HG02981 (cell line): ENCODE data around the gene FGF3.

Source experiments
- ATAC-seq: cut with Tn5 transposase; IDR thresholded peaks from one replicate; pipeline ENCODE4 v1.9.1; 2021; ENCODE audit warnings: mild to moderate bottlenecking, moderate library complexity; ENCODE audit not compliant: unreplicated experiment

Gene FGF3

GRCh38 chr11:69844396-69844795, 25.2 kb upstream of the FGF3 start:
- no peak for ATAC-seq

- ATAC-seq: no peak
Measured at GRCh38 chr11:69843529-69843921, 24.3 kb upstream of the FGF3 start.

- no peak for ATAC-seq
Measured at GRCh38 chr11:69842746-69843528, 23.7 kb upstream of the FGF3 start.

- ATAC-seq: no peak
Measured at GRCh38 chr11:69841859-69842698, 22.9 kb upstream of the FGF3 start.

- no peak for ATAC-seq
Measured at GRCh38 chr11:69841170-69841858, 22.1 kb upstream of the FGF3 start.

- ATAC-seq: no peak
Measured at GRCh38 chr11:69840371-69841169, 21.4 kb upstream of the FGF3 start.

- ATAC-seq: no peak
Measured at GRCh38 chr11:69839516-69839915, 20.3 kb upstream of the FGF3 start.

GRCh38 chr11:69837791-69838190, 18.6 kb upstream of the FGF3 start:
- ATAC-seq: no peak

GRCh38 chr11:69836401-69836800, 17.2 kb upstream of the FGF3 start:
- ATAC-seq: no peak

GRCh38 chr11:69834811-69835800, 15.9 kb upstream of the FGF3 start:
- ATAC-seq: no peak

GRCh38 chr11:69834251-69834650, 15.0 kb upstream of the FGF3 start:
- ATAC-seq: no peak

- no peak for ATAC-seq
Measured at GRCh38 chr11:69832561-69833413, 13.6 kb upstream of the FGF3 start.

GRCh38 chr11:69831985-69832384, 12.8 kb upstream of the FGF3 start:
- no peak for ATAC-seq

- no peak for ATAC-seq
Measured at GRCh38 chr11:69830086-69830485, 10.9 kb upstream of the FGF3 start.

- ATAC-seq: no peak
Measured at GRCh38 chr11:69828971-69829344, 9.7 kb upstream of the FGF3 start.

- no peak for ATAC-seq
Measured at GRCh38 chr11:69828276-69828970, 9.2 kb upstream of the FGF3 start.

- ATAC-seq: no peak
Measured at GRCh38 chr11:69826773-69827172, 7.6 kb upstream of the FGF3 start.

GRCh38 chr11:69825941-69826340, 6.7 kb upstream of the FGF3 start:
- no peak for ATAC-seq
